Left ventricle myocardium inferior (tissue), 1 donor: ENCODE data around the gene RPS27L. TPM values are rescaled to one million over a fixed set of nuclear protein-coding genes. Genes with fewer than 3 reads are reported as not detected.
"Not testable (repeated sequence)": the region's sequence is repeated elsewhere in the genome, so short reads cannot be mapped to it uniquely, and the experiment has no call there.

ENCODE experiments used
- DNase-seq: peaks from one replicate; pipeline ENCODE4 v3.0.0-alpha.2; 2020
- H3K27ac ChIP-seq: fragments of 200-600 bp; replicated peaks from 2 replicates; pipeline ENCODE4 v1.8.0; 2021
- H3K27me3 ChIP-seq: fragments of 200-600 bp; 2 replicates; pipeline ENCODE4 v1.8.0; 2021; ENCODE audit warnings: low read depth
- H3K36me3 ChIP-seq: fragments of 200-600 bp; 2 replicates; pipeline ENCODE4 v1.8.0; 2021
- H3K4me1 ChIP-seq: fragments of 200-600 bp; 2 replicates; pipeline ENCODE4 v1.8.0; 2021
- H3K4me3 ChIP-seq: fragments of 200-600 bp; 2 replicates; pipeline ENCODE4 v1.8.0; 2021; ENCODE audit warnings: mild to moderate bottlenecking, moderate library complexity
- H3K9me3 ChIP-seq: fragments of 200-600 bp; replicated peaks from 2 replicates; pipeline ENCODE4 v1.8.0; 2021
- CTCF ChIP-seq: fragments of 200-600 bp; IDR thresholded peaks from 2 replicates; pipeline ENCODE4 v1.8.0; 2021; ENCODE audit warnings: antibody characterized with exemption, mild to moderate bottlenecking, borderline replicate concordance
- intact Hi-C: fragments of 100-400 bp; cut with micrococcal nuclease; formaldehyde crosslinking; loops from one replicate; pipeline ENCODE4 v1.11.0; 2022
- total RNA-seq: library from RNA; stranded (reverse); fragmentation: NEBNext Ultra II Directional; extraction: Animal tissue kit (Norgen Biotek cat#: 25700); gene quantifications from one replicate; pipeline ENCODE4 v1.2.1, GENCODE V29; 2021
- donor health status: DM: no; HTN: yes; CAD: no; lungs with severe emphysema.

RPS27L gene
- total RNA-seq, 1 donor from 2014 or later = 165 TPM

DNA sequence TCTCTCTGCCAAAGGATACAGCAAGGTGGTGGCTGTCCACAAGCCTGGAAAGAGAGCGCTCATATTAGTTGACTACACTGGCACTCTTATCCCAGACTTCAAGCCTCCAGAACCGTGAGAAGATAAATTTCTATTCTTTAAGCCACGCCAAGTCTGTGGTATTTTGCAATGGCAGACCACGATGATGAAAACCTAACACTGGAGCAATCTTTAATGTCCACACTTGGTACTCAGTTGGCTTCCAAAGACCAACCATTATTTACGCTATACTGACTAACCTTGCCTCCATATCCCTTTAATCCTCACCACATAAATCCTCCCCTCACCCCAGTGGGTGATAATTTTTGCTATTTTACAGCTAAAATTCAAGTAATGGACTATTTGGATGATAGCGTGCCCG is 52.5 kb downstream of the RPS27L start:
- Histone ChIP-seq H3K4me3 (no peak overlapping the region), H3K27me3 (no peaks in the 10 kb centered on the region), H3K27ac (no peak overlapping the region), H3K4me1 (no peaks in the 10 kb centered on the region), H3K9me3 (no peaks in the 10 kb centered on the region), H3K36me3 (no peaks in the 10 kb centered on the region)
- intact Hi-C loops = no loop called here
- no peak for DNase-seq
- TF ChIP-seq CTCF = no peak

- TF ChIP-seq CTCF = no peak
- H3K9me3 ChIP-seq = no peaks in the 10 kb centered on the region
- H3K4me1 ChIP-seq = no peaks in the 10 kb centered on the region
- no peak overlapping the region for H3K27ac ChIP-seq
- intact Hi-C loops = no loop called here
- no peak for DNase-seq
- no peaks in the 10 kb centered on the region for H3K36me3 ChIP-seq
- no peaks in the 10 kb centered on the region for H3K27me3 ChIP-seq
- H3K4me3 ChIP-seq = no peak overlapping the region
Measured at GRCh38 chr15:63103416-63103815, 53.9 kb downstream of the RPS27L start.

DNA sequence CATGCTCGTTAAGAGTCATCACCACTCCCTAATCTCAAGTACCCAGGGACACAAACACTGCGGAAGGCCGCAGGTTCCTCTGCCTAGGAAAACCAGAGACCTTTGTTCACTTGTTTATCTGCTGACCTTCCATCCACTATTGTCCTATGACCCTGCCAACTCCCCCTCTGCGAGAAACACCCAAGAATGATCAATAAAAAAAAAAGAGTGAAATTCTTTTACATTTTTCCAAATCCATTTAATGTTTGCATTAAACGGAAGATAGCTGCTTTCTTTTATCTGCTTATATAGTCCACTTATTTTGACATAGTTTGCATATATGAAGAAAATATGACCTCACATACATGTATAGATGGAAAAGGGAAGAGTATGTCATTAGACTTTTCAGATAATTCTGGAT is 57.7 kb downstream of the RPS27L start:
- H3K36me3 ChIP-seq, H3K27me3 ChIP-seq, H3K4me1 ChIP-seq, DNase-seq, H3K4me3 ChIP-seq, H3K9me3 ChIP-seq, H3K27ac ChIP-seq, intact Hi-C loops: not testable (repeated sequence)

GRCh38 chr15:63098901-63099300 is 58.4 kb downstream of the RPS27L start:
- H3K4me3 ChIP-seq, H3K9me3 ChIP-seq, H3K27ac ChIP-seq, DNase-seq, H3K36me3 ChIP-seq, intact Hi-C loops, H3K27me3 ChIP-seq: not testable (repeated sequence)
- peaks cover 11% of the 10 kb centered on the region for H3K4me1 ChIP-seq

Other genes starting within 250 kb of the RPS27L start
- 12,604 TPM for gene TPM1, start 114.7 kb downstream of the RPS27L start, total RNA-seq
- 27.4 TPM for gene LACTB, start 35.6 kb downstream of the RPS27L start, total RNA-seq
- 8.1 TPM for gene RAB8B, start 32.1 kb upstream of the RPS27L start, total RNA-seq
- gene APH1B, start 120.1 kb upstream of the RPS27L start, total RNA-seq = 6.2 TPM
- 0.25 TPM for gene CA12, start 224.4 kb upstream of the RPS27L start, total RNA-seq